Loucy (cell line): Measurements from ENCODE around the gene MAPK14.

Experiments
- EZH2phosphoT487 ChIP-seq: fragments of 200-600 bp; IDR thresholded peaks from 2 replicates; pipeline ENCODE4 v1.6.1; 2018; ENCODE audit warnings: antibody characterized with exemption, mild to moderate bottlenecking, moderate library complexity, borderline replicate concordance
- TF ChIP-seq, protein P1 (sequence below): fragments of 200-600 bp; sonication (generic); conservative IDR thresholded peaks from 2 replicates; pipeline ENCODE4 v1.5.1; 2014; ENCODE audit warnings: mild to moderate bottlenecking, antibody characterized with exemption, low read length

DNA sequence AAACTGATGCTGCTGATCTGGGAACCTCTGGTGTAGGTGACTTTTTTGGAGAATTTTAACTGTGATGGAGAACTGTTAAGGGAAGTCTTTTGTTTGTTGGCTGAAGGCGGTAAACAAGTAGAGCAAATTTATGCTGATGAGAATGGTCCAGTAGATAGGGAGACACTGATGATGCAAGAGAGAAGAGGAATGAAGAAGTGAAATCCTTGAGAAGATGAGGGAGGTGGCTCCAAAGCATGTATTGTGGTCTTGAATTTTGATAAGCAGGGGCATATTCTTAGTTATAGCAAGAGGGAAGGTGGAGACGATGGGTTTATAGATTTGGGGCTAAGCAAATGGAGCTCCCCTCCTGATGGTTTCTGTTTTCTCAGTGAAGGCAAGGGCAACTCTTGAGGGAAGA is 22.0 kb downstream of the MAPK14 start:
- TF ChIP-seq, protein P1, sequence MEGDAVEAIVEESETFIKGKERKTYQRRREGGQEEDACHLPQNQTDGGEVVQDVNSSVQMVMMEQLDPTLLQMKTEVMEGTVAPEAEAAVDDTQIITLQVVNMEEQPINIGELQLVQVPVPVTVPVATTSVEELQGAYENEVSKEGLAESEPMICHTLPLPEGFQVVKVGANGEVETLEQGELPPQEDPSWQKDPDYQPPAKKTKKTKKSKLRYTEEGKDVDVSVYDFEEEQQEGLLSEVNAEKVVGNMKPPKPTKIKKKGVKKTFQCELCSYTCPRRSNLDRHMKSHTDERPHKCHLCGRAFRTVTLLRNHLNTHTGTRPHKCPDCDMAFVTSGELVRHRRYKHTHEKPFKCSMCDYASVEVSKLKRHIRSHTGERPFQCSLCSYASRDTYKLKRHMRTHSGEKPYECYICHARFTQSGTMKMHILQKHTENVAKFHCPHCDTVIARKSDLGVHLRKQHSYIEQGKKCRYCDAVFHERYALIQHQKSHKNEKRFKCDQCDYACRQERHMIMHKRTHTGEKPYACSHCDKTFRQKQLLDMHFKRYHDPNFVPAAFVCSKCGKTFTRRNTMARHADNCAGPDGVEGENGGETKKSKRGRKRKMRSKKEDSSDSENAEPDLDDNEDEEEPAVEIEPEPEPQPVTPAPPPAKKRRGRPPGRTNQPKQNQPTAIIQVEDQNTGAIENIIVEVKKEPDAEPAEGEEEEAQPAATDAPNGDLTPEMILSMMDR: no peak
- no peak for TF ChIP-seq EZH2phosphoT487
